Keratinocyte (primary cell): ENCODE data around the gene BAZ2B. TPM values are rescaled to one million over a fixed set of nuclear protein-coding genes. Genes with fewer than 3 reads are reported as not detected.

Experiments used
- DNase-seq: peaks from one replicate; pipeline ENCODE4 v3.0.0-alpha.2; 2011; ENCODE audit warnings: low read depth, missing footprints, low spot score
- FAIRE-seq: peaks from 2 replicates; lab custom pipeline; 2011; peaks lifted over from hg19 to GRCh38; lab: Jason Lieb, UNC
- H2AFZ ChIP-seq: 2 replicates; pipeline ENCODE4 v1.6.0; 2012; ENCODE audit warnings: low read length, control low read depth, inconsistent platforms; ENCODE audit not compliant: control insufficient read depth
- H3K27ac ChIP-seq: 2 replicates; pipeline ENCODE4 v1.5.1; 2011; ENCODE audit warnings: low read length; ENCODE audit not compliant: control insufficient read depth, insufficient read depth
- H3K27me3 ChIP-seq: 3 replicates; pipeline ENCODE4 v1.6.0; 2011; ENCODE audit warnings: low read length; ENCODE audit not compliant: control insufficient read depth, insufficient read depth; ENCODE audit errors: extremely low read depth
- H3K36me3 ChIP-seq, 2 experiments: 2 replicates in 1 of 2; 3 replicates in 1 of 2; pipeline ENCODE4 v1.5.1; 2011; ENCODE audit warnings: low read length in 2 of 2, mild to moderate bottlenecking in 1 of 2; ENCODE audit not compliant: control insufficient read depth in 2 of 2, insufficient read depth in 2 of 2; ENCODE audit errors: extremely low read depth in 1 of 2
- H3K4me1 ChIP-seq: 3 replicates; pipeline ENCODE4 v1.5.1; 2011; ENCODE audit warnings: low read length; ENCODE audit not compliant: control insufficient read depth, insufficient read depth; ENCODE audit errors: extremely low read depth
- H3K4me2 ChIP-seq: 3 replicates; pipeline ENCODE4 v1.6.0; 2011; ENCODE audit warnings: low read depth, low read length; ENCODE audit not compliant: control insufficient read depth, insufficient read depth; ENCODE audit errors: extremely low read depth
- H3K4me3 ChIP-seq, 3 experiments: fragments of 200-600 bp in 1 of 3; sonication (generic) in 1 of 3; 2 replicates in 2 of 3; 3 replicates in 1 of 3; pipeline ENCODE4 v1.5.1; 2011 to 2016; ENCODE audit warnings: low read length in 3 of 3, mild to moderate bottlenecking in 3 of 3, control low read depth in 2 of 3, inconsistent platforms in 1 of 3, low read depth in 1 of 3, mixed read lengths in 1 of 3, mixed run types in 1 of 3, moderate library complexity in 1 of 3; ENCODE audit not compliant: control insufficient read depth in 2 of 3, insufficient read depth in 2 of 3; ENCODE audit errors: extremely low read depth in 1 of 3
- H3K79me2 ChIP-seq: 2 replicates; pipeline ENCODE4 v1.6.0; 2012; ENCODE audit warnings: low read length; ENCODE audit not compliant: control insufficient read depth, insufficient read depth
- H3K9ac ChIP-seq: 3 replicates; pipeline ENCODE4 v1.6.0; 2011; ENCODE audit warnings: low read length; ENCODE audit not compliant: control insufficient read depth, insufficient read depth; ENCODE audit errors: extremely low read depth
- H3K9me1 ChIP-seq: 3 replicates; pipeline ENCODE4 v1.6.0; 2011; ENCODE audit warnings: low read length; ENCODE audit not compliant: control insufficient read depth, insufficient read depth; ENCODE audit errors: extremely low read depth
- H3K9me3 ChIP-seq: 2 replicates; pipeline ENCODE4 v1.5.1; 2012; ENCODE audit warnings: low read depth, low read length; ENCODE audit not compliant: control insufficient read depth
- H4K20me1 ChIP-seq: 3 replicates; pipeline ENCODE4 v1.6.0; 2011; ENCODE audit warnings: low read length; ENCODE audit not compliant: control insufficient read depth, insufficient read depth; ENCODE audit errors: extremely low read depth
- CTCF ChIP-seq, 3 experiments: IDR thresholded peaks in 1 of 3; conservative IDR thresholded peaks in 1 of 3; optimal IDR thresholded peaks in 1 of 3; 2 replicates in 2 of 3; 3 replicates in 1 of 3; pipeline versions ENCODE3 to v1.5.1; 2011; ENCODE audit warnings: low read length in 3 of 3, mild to moderate bottlenecking in 3 of 3, moderate library complexity in 2 of 3, control low read depth in 1 of 3, inconsistent platforms in 1 of 3; ENCODE audit not compliant: insufficient read depth in 2 of 3; ENCODE audit errors: extremely low read depth in 1 of 3
- EZH2 ChIP-seq: IDR thresholded peaks from one replicate; pipeline ENCODE4 v1.6.1; 2012; ENCODE audit warnings: inconsistent platforms, mild to moderate bottlenecking, low read length, moderate library complexity
- dilution Hi-C: fragments of 300-500 bp; cut with MboI; formaldehyde crosslinking; loops from one replicate; pipeline ENCODE4 v1.7.0; 2020; ENCODE audit warnings: low sequenced_read_pairs; ENCODE audit not compliant: extremely low pct_ligation_motif_present
- polyA plus RNA-seq, 5 experiments: library from polyadenylated mRNA; depleted of rRNA in 3 of 5; stranded (reverse) in 3 of 5; stranded (forward) in 1 of 5; unstranded in 1 of 5; fragments of >200 nt; gene quantifications; 1 replicate in 1 of 5; 2 replicates in 3 of 5; 3 replicates in 1 of 5; pipeline versions ENCODE4 v1.2.1 to v1.2.3, GENCODE V29; 2011 to 2012; ENCODE audit warnings: missing spikeins in 2 of 5, low read depth in 1 of 5, low replicate concordance in 1 of 5

BAZ2B gene
- polyA plus RNA-seq, 1 donor (not counting 4 experiments of a cell fraction or from before 2014, with no cell fraction given), result 27.0 TPM

GRCh38 chr2:159449504-159450124, 166.7 kb downstream of the BAZ2B start:
- FAIRE-seq, result no peak
- H3K36me3 ChIP-seq, result peaks cover 0 to 7% of the 10 kb centered on the region in 2 experiments
- H3K4me3 ChIP-seq, result no peak overlapping the region
- dilution Hi-C loops, result no loop called here
- H3K27me3 ChIP-seq, result no peaks in the 10 kb centered on the region
- H3K4me2 ChIP-seq, result no peak overlapping the region
- H4K20me1 ChIP-seq, result no peaks in the 10 kb centered on the region
- no peak overlapping the region for H3K9ac ChIP-seq
- TF ChIP-seq CTCF (optimal IDR thresholded peaks at IDR 0.05 in 1 of 3, IDR thresholded peaks at IDR 0.05 in 1 of 3, conservative IDR thresholded peaks at IDR 0.05 in 1 of 3; ENCODE audit: extremely low read depth in 1 of 3, insufficient read depth in 2 of 3, low read length in 3 of 3) (no peak), EZH2 (no peak)
- H3K4me1 ChIP-seq, result peaks cover 4% of the 10 kb centered on the region
- H3K9me3 ChIP-seq, result no peaks in the 10 kb centered on the region
- no peak overlapping the region for H2AFZ ChIP-seq
- H3K27ac ChIP-seq, result no peak overlapping the region
- no peaks in the 10 kb centered on the region for H3K79me2 ChIP-seq
- no peaks in the 10 kb centered on the region for H3K9me1 ChIP-seq
- no peak for DNase-seq

- FAIRE-seq (no peak), DNase-seq (no peak)
- Histone ChIP-seq H4K20me1 (no peaks in the 10 kb centered on the region), H3K9me3 (no peaks in the 10 kb centered on the region), H3K9me1 (no peaks in the 10 kb centered on the region), H3K4me1 (no peaks in the 10 kb centered on the region), H3K36me3 (peaks cover 0 to 7% of the 10 kb centered on the region in 2 experiments), H3K27ac (no peak overlapping the region), H2AFZ (no peak overlapping the region), H3K9ac (no peak overlapping the region), H3K79me2 (no peaks in the 10 kb centered on the region), H3K4me2 (no peak overlapping the region), H3K27me3 (no peaks in the 10 kb centered on the region), H3K4me3 (no peak overlapping the region)
- no peak for TF ChIP-seq CTCF (optimal IDR thresholded peaks at IDR 0.05 in 1 of 3, IDR thresholded peaks at IDR 0.05 in 1 of 3, conservative IDR thresholded peaks at IDR 0.05 in 1 of 3; ENCODE audit: extremely low read depth in 1 of 3, insufficient read depth in 2 of 3, low read length in 3 of 3)
- no peak for TF ChIP-seq EZH2
- dilution Hi-C loops, result no loop called here
Observed at GRCh38 chr2:159446817-159447216, 169.5 kb downstream of the BAZ2B start.
